ENCODE results near the gene IRAK3.
"Not testable (repeated sequence)": the region's sequence is repeated elsewhere in the genome, so short reads cannot be mapped to it uniquely, and the experiment has no call there.

The IRAK3 gene

DNA sequence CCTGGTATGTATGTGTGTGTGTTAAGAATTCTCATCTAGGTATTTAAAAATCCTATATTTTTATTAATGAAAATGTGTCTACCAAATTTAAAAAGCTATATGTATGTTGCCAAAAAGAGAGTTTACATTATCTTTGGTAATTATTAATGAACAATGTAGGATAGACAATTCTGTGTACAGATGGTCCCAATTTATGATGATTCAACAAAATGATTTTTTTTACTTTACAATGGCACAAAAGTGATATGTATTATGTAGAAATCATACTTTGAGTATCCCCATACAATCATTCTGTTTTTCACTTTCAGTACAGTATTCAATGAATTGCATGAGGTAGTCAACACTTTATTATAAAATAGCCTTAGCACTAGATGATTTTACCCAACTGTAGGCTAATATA is 39.4 kb downstream of the IRAK3 start:
- no peak for DNase-seq

DNA sequence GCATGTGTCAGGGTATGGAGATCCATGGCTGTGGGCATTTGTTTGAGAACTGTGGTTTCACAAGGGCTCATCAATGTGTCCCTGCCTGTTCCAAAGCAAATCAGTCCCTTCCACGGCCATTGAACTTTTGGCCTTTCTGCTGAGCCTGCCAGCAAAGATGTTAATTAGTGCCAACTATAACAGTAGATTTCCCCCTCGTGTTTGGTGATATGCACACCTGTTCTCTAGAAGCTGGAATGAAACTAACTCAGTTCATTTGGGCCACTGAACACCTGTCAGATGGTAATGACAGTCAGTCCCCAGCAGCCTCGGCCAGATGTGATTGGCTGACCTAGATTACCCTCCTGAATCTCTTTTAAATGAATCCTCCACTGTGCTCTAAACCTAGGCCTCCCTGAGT is 43.2 kb downstream of the IRAK3 start:
- DNase-seq = no peak

DNA sequence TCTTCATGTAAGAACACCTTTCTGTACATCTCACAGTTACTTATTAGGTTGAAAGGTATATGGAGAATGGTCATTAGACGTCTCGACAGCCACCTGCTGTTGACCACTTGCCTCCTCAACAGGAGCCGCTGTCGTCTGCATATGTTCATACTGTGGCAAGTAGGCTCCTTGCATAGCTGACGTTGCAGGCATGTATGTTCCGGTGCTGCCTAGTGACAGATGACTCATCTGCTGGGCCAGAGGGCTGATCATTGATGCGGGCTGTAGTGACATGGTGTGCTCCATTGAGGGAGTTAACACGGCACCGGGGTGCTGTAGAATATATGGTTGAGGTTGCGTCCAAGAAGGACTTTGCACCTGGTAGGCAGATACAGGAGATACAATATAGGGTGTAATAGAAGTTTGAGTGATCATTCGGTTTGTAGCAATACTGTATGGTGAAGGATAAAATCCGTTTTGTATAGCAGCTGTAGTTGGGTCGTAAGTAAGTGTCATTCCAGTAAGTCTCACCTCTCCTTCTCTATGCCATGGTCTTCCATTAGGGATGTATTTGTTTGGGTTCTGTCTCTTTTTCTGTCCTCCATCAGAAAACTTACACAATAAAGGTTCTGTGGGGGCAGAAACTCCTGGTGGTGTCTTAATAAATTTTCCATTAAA is 45.2 kb downstream of the IRAK3 start:
- peak in 2 of 6 experiments; percentile 3 to 9 for DNase-seq

DNA sequence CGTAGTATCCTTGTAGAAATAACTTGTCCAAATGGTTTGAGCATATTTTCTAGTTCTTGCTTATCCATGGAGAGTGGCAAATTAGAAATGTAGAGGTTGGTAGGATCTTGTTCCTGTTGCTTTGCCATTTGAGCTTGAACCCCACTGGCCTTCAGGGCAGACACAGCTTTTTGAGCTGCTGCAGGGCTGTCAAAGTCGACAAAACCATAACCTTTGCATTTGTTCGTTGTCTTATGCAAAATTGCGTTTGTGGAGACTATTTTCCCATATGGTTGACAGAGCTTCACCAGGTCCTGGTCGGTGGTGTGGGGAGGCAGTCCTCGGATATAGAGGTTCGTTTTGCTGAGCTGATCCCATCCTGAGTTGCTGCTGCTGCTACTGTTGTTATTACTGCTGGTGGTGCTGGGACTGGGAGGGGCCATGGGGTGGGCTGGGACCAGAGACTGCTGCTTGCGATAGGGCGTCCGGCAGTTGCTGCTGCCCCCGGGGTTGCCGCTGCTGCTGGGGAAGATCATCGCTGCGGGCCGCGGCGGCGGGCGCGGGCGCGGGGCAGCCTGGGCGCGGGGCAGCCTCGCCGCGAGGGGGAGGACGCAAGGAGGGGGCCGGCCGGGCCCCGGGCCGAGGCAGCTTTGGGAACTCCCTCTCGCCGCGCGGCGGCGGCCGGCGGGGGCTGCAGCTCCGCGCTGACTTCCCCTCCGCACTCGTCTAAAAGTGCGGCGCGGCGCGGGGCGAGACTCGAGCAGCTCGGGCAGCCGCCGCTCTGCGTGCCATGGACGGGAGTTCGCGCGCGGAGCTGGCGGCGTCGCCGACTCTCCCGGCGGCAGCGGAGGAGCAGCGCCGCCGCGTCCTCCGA is 46.0 kb downstream of the IRAK3 start:
- peak in 4 of 6 experiments; percentile 10 to 21 (median 11) for DNase-seq

DNA sequence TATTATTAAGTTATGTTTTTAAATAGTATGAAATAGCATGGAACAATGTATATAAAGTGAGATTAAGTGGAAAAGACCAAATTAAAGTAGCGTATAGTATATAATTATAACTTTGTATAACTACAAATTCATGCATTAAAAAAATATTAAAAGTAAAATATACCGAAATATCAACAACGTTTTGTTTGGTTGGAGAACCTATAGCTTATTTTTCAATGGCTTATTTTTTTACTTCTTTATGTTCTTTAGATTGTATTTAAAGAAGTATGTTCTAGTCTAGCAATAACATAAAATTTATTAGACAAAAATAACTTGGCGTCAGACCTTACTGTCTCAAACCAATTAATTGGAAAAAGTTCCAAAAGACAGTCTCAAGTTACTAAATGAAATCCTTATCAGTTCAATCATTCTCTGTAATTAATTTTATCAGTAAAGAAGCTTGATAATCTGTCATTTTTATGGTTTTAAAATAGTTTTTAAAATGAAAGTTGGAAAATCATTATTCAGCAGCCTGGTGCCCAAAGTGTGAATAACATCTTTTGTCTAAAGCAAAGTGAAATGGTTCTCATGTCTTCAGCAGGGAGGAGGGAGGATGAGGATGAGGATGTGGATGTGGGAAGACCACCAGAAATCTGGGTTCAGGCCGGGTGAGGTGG is 46.7 kb downstream of the IRAK3 start:
- DNase-seq = peak in 2 of 6 experiments; percentile 6 to 7

DNA sequence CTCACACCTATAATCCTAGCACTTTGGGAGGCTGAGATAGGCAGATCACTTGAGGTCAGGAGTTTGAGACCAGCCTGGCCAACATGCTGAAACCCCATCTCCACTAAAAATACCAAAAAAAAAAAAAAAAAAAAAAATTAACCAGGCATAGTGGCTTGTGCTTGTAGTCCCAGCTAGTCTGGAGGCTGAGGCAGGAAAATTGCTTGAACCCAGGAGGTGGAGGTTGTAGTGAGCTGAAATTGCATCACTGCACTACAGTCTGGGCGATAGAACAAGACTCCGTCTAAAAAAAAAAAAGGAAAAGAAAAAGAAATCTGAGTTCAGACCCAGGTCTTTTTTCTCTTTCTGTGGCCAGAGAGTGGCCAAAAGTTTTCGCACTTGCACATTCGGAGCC is 47.3 kb downstream of the IRAK3 start:
- not testable (repeated sequence) for DNase-seq

DNA sequence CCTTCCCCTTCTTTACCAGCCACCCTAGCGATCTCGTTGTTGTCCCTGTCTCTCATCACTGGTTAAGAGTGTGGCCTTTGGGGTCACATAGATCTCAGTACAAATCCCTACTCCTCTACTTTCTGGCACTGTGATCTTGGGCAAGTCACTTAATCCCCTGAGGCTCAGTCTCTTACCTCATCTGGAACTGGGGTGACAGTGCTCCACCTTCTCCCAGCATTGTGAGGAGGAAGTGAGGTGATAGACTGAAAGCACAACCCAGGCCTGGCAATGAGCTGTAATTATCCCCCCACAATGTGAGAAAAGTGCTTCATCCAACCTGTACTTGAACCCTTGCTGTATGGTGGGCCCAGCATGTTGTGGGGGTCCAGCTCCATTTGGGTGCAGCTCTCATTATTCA is 48.0 kb downstream of the IRAK3 start:
- no peak for DNase-seq

DNA sequence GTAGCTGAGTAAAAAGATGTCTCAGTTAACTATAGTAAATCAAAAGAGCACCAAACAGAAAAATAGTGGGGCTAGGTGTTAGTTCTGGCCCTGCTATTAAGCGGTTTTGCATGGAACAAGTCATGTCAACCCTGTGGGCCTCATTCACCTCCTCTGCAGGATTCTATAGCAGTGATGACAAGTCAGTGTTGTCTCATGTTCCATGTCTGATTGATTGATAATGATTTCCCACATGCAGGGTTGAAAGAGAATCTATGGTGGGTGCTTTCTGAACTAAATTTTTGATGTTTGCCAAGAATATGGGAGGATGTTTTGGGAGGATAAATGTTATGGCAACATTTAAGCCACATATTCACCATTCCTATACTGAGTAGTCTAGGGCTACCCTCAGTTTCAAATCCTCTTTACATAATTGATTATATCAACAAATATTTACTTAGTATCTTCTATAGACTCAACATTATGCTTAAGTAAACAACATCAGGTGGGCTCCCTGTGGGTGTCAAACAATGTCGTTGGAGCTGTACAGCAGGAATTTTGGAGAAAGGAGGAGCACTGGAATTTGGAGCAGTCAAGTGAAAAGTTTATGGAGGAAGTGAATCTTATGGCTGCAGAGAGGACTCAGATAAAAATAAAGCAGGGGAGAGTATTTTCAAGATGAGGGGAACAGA is 48.6 kb downstream of the IRAK3 start:
- DNase-seq = no peak

DNA sequence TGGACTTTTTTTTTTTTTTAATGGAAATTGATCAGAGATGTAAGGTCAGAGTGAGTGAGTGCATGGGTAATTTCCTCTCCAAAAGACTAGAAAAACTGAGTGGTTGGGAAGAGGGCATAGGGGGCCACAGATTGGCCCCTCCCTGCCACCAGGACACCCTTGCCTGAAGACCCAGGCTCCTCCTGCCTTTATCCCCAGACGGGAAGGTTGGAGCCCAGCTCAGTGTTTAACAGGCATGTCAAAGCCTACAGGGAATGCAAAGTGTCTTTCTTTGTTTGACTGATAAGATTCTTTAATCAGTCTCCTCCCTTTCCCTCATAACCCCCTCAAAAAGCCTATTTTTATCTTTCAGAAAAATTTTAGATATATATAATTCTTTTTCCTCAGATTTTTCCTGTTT is 50.3 kb downstream of the IRAK3 start:
- DNase-seq = no peak

DNA sequence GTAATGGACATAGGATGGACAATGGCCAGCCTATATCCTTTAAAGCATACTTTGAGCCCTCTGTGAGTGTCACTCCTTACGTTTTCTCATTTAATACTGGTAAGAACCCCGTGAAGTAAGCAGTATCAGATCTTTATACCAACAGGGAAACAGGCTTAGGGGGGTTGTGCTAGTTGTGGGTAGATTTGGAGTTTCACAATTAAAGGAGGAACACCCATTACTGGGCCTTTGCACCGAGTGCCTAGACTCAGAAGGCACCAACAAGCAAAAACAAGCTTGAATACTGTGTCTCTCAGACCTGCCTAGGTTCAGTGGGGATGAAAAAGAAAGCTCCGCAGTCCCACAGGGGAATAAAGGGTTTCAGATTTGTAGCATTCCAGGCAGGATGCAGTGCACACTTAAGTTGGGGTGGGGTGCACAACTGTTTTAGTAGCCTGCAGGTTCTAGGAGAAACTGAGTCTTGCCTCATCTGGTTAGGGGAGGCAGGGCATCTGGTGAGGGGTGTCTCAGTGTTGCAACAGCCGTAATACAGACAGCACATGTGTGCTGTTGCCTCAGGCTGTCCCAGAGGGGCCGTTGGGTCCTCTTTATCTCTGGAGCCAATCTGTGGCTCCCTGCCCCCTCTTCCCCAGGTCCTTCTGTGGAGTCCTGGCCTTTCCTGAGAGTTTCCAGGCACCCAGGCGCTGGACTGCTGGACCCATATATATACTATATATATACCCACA is 51.2 kb downstream of the IRAK3 start:
- no peak for DNase-seq

DNA sequence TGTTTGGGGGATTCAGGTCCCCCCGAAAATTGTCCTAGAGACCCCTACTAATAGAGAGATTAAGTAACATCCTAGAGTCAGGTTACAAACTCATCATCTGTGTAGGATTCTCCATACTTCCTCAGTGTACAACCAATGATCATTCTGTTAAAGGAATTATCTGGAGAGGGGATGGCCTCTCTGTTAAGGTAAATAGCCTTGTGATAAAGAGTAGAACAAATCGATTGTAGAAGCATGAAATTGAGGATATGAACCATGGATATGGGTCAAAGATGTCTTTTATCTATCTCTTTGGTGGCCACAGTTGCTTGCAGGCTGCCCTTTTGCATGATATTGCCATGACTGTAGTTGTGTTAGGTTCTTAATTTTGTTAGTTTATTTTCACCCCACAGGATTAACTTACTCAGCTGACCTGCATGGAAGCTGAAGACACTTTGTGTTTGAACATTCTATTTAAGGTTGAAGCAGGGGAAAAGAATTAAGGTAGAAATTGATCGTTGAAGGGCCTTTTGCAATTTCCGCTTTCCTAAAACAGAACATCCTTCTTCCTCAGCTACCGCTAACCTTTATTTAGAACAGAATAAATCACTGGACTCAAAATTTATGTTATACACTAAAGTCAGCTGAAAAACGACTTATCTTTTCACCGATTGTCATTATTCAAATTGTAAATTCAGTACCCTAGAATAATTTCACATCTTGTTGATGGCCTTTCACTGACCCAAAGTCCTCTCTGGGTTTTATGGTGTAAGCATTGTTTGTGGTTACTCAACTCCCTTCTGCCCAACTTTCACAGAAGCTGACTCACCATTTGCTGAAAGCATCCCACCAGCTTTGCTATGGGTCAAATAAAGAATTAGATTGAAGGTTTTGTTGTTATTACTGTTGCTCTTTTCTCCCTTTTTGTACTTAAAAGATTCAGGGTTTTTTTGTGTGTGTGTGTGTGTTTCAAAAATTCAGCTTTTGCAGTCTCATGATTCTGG is 52.3 kb downstream of the IRAK3 start:
- no peak for DNase-seq

DNA sequence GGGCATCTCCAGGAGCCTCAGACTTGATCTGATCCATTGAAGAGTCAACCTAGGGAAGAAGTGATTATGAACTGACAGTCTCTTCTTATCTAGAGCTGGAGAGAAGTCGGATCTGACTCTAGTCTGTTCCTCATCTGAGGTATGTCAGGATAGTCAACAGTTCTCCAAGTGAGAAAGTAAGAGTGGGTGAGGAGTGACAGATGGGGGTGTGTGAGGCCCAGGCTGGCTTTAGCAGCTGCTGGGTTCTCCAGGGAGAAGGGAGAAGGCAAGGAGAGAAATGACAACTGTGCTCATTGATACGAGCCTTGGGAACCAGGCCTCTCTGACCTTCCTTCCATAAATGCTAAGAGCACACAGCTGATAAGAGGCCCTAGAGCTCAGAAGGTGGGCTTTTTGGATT is 53.3 kb downstream of the IRAK3 start:
- no peak for DNase-seq

DNA sequence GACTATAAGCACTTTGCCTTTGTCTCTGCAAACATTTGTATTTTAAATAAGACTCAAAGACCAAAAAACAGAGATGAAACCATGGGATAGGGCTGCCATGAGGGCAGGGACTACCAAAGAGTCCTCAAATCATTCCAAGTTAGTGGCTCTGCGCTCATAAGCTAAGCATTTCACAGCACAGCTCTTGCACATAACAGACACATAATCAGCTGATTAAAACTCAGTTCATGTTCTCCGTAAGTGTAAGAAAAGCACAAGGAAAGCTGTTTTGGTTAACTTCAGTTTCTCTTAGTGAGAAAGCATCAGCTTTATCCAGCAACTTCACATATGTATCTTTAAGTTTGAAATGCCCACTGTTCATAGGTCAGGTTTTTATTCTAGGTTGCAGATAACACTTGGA is 54.9 kb downstream of the IRAK3 start:
- no peak for DNase-seq

DNA sequence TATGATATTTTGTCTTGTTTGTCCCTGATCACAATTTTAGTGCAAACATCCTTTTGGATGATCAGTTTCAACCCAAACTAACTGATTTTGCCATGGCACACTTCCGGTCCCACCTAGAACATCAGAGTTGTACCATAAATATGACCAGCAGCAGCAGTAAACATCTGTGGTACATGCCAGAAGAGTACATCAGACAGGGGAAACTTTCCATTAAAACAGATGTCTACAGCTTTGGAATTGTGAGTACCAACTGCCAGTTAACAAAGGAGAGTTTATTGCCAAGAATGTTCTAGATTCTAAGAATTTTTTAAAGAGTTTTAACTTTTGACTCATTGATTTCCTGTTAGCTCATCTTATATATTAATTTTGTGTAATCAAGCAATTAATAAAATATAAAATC is 55.4 kb downstream of the IRAK3 start:
- DNase-seq = no peak

DNA sequence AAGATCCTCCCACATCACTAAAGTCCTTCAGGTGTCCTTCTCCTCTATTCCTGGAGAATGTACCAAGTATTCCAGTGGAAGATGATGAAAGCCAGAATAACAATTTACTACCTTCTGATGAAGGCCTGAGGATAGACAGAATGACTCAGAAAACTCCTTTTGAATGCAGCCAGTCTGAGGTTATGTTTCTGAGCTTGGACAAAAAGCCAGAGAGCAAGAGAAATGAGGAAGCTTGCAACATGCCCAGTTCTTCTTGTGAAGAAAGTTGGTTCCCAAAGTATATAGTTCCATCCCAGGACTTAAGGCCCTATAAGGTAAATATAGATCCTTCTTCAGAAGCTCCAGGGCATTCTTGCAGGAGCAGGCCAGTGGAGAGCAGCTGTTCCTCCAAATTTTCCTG is 58.7 kb downstream of the IRAK3 start:
- DNase-seq = no peak

DNA sequence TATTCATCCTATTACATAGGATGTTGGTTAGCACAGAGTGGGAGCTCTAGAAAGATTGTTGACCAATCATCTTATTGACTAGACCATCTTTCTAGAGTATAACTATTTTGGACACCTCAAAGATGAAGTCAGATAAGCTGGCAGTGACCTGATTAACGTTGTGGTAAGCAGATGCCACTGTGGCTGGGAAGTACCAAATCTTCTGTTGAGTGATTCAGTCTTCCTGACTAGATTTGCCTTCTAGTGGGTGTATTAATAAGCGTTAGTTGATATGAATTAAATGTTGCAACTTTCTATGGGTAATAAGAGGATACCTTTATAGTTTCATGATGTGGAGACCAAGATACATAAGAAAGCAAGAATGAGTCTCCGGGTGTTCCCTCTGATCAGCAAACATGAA is 62.0 kb downstream of the IRAK3 start:
- no peak for DNase-seq

DNA sequence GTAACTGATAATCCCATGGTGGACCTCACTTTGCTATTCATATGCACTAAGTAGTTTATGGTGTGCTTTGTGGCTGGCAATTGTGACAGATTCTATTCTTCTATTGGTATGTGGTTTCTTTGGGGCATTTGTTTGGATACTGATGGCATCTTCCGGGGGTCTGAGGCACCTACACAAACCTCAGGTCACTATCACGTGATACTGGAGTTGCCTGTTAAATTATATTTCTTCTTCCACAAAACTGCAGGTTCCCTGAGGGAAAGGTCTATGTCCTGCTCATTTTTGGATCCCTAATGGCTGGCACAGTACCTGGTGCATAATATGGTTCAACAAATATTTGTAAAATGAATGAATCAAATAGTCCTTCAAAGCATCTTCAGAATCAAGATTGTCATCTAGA is 63.8 kb downstream of the IRAK3 start:
- DNase-seq = no peak

DNA sequence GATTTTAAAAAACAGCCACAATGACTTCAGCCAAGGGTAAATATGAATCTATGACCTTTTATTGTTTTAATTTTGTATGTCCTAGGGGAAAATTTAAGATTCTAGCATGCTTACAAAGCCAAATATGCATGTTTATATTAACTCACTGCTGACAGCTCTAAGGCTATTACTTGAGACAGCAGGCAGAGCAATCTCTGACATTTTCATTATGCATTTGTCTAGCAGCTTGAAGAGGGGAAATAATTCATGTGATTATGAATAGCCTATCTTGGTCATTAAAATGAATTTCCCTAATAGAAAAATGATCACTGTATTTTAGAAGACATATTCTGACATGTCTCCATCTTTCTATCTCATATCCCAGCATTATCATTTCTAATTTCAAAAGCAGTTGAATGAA is 66.7 kb downstream of the IRAK3 start:
- no peak for DNase-seq

DNA sequence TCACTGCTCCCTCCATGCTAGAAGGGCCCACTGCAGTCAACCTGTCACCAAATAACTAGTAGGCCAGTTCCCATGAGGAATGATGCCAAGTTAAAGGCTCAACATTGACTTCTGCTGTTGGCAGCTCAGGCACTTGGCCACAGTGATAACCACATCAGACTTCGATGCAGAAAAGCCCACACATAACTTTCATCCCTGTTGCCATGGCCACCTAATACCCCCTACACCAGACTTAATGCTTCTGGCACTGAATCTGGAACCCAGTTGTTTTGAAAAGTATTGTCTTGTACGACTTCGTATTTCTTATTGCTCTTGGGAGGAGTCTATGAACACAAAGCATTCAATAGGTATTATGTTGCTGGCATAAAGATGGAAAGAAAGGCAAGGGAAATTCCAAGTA is 69.0 kb downstream of the IRAK3 start:
- no peak for DNase-seq

DNA sequence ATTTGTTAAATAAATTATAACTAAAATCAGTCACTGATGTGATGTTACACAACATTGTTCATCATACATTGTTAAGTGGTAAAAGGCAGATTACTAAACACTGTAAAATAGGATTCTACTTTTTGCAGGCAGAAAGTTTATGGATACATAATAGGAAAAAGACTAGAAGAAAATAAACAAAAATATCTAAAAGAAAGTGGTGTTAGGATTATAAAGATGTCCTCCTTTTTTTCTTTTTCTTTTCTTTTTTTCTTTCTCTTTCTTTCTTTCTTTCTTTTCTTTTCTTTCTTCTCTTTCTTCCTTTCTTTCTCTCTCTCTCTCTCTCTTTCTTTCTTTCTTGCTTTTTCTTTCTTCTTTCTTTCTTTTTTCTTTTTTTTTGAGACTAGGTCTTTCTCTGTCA is 73.7 kb downstream of the IRAK3 start:
- DNase-seq = no peak

DNA sequence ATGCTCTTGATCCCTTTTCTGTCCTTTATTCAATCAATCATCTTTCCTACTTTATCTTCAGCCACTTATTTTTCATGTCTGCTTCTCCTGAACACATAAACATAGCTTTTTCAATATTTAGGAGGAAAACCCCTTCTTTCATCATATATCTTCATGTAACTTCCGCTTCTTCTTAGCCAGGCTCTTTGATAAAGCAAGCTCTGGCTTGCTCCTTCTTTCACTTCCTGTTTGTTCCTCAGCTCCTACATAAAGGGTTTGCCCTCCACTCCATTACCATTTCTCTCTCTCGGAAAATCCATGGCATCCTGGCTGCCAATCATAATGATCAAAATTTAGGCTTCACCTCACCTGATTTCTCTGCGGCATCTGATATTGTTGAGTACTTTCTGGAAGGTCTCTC is 79.5 kb downstream of the IRAK3 start:
- DNase-seq = no peak

DNA sequence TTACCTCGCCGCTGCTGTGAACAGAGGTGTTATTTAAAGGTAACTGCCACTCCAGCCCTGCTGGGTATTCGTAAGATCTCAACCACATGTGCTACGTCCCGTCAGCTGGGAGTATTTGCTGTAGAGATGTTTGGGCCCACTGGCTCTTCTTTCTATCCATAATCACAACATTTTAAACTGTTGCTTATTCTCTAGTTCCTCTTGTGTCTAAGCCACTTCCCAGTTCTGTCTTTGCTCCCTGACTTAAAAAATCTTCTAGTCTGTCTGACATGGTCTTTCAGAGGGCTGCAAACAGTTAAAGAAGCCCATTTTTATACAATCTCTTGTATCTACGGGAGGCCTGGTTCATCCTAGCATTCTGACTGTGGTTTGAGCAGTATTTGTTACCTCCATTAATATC is 80.1 kb downstream of the IRAK3 start:
- no peak for DNase-seq
